GM04504 (cell line): ENCODE results near the gene RANBP10.
"Not testable (repeated sequence)": the region's sequence is repeated elsewhere in the genome, so short reads cannot be mapped to it uniquely, and the experiment has no call there.

Experiments used
- DNase-seq: peaks from one replicate; pipeline ENCODE4 v3.0.0-alpha.2; 2012; ENCODE audit warnings: low read depth

RANBP10 gene

DNA sequence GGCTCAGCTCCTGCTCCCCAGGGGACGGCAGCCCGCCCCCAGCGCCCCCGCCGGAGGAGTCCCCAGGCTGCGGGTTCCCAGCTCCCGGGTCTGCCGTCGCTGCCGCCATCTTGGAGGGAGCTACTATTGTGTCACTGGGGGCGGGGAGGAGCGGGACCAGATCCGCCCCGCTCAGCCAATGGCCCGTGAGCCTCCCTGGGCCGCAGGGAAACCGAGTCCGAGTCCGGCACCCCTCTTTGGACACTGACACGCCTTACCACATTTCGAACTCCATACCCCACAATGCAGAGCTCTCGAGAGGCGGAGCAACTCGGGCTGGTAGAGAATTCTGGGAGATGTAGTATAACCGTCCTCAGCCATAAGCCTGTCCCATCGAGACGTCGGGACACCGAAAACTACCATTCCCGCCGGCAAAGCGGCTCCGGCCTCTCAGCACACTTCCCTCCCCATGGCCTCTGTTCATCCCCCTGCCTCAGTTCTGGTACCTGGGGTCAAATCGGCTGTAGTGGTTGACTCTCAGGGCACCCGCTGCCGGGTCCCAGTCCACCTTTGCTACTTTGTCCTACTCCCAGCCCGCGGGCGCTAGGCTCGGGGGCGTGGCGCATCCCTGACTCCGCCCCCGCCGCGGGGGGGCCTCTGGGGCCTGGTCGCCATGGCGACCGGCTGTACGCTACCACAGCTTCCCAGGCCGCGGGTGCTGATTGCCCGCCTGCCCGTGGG lies at the start of gene RANBP10, which contains the start of gene TSNAXIP1:
Gene RANBP10, minus strand, starts transcription at position 133 of the 720 bp plus-strand sequence. Its CDS starts 24 bp downstream, at position 109.
Gene TSNAXIP1, plus strand, starts transcription at position 462 of the 720 bp plus-strand sequence. CDS start 261 bp downstream, outside the sequence.
- DNase-seq: peak; percentile 99

- DNase-seq: no peak
Observed at GRCh38 chr16:67855789-67856188, 49.4 kb upstream of the RANBP10 start.

DNA sequence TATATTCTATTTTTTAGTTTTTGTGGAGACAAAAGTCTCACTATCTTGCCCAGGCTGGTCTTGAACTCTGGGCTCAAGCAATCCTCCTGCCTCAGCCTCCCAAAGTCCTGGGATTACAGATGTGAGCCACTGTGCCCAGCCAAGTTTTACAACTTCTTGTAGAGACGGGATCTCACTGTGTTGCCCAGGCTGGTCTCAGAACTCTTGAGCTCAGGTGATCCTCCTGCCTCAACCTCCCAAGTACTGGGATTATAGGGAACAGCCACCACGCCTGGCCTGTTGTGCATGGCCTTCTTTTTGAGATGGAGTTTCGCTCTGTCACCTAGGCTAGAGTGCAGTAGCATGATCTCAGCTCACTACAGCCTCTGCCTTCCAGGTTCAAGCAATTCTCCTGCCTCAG lies 47.3 kb upstream of the RANBP10 start:
- no peak for DNase-seq

DNA sequence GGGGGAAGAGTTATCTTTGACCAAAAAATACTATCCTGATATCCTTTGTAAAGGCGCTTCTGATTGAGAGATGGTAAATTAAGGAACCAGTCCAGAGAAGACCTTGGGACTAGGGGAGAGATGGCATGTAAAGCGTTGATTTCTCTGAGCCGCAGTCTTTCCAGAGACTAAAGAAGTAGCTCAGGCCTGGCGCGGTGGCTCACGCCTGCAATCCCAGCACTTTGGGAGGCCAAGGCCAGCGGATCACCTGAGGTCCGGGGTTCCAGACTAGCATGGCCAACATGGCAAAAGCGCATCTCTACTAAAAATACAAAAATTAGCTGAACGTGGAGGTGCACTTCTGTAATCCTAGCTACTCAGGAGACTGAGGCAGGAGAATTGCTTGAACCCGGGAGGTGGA lies 41.8 kb upstream of the RANBP10 start:
- no peak for DNase-seq

DNA sequence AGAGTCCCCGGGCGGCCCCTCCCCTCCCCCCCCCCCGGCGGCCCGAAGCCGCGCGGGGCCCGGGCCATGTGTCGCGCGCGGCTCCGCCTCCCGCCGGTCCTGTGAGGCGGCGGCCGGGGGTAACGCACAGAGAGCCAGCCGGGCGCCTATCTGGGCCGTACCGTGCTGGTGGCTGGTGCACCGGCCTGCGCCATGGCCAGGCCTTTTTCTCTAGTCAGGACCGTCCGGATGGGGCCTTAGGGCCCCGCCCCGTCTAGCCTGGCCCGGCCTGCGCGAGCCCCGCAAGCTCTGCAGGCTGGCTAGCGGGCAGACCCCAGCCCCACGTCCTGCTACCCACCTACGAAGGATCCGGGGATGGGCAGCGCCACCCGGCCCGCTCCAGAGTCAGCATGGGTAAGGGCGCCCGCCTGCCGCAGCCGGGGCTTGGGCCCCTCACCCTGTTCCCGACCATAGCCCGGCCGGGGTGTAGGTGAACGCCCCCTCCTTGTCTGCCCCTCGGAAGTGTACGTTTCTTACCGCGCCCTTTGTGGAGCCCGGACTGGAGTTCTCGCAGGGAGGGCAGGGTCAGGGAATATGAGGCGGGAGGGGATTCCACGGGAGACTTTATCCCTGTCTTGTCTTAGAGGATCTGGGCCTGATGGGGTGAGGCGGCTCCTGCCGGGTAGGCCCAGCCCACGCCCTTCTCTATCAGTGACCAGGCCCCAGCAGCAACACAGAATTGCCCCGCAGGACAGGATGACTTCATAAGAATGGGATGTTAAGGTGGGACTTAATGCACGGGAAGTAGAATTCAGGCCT lies 40.9 kb upstream of the RANBP10 start, which contains the start of gene CENPT:
Gene CENPT, minus strand, starts transcription at position 630 of the 798 bp plus-strand sequence. CDS start 13,834 bp downstream, outside the sequence.
- DNase-seq: no peak

GRCh38 chr16:67846320-67847063 lies 40.1 kb upstream of the RANBP10 start, which contains the start of gene NUTF2:
Gene NUTF2 (plus strand): TSS chr16:67846933. CDS start chr16:67865131, 18,198 bp downstream.
- peak; percentile 87 for DNase-seq

DNA sequence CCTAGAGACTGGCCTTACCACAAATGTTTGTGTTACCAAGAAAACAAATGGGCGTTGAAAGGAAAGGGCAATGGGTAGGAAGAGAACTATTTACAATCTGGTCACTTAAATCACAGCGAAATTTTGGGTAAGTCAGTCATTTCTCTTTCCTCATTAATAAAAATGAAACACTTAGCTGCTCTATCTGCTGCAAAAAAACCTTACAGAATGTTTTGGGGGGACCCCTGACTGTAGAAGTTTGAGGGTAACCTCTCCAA lies 39.6 kb upstream of the RANBP10 start:
- DNase-seq: no peak

GRCh38 chr16:67845291-67846062 lies 39.1 kb upstream of the RANBP10 start:
- no peak for DNase-seq

DNA sequence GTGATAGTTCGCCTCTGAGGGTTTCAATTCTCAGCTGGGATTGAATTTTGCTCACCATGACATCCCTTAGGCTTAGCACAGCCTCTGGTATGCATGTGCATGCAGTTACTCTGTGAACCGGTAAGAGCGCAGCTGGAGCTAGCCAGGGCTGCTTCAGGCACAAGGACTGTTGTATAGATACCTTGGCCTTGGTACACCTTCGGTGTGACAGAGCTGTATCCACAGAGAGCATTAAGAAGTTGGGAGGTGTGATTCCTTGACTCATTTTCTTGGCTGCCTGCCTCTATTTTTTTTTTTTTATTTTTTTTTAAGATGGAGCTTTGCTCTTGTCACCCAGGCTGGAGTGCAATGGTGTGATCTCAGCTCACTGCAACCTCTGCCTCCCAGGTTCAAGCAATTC lies 38.1 kb upstream of the RANBP10 start:
- DNase-seq: no peak

DNA sequence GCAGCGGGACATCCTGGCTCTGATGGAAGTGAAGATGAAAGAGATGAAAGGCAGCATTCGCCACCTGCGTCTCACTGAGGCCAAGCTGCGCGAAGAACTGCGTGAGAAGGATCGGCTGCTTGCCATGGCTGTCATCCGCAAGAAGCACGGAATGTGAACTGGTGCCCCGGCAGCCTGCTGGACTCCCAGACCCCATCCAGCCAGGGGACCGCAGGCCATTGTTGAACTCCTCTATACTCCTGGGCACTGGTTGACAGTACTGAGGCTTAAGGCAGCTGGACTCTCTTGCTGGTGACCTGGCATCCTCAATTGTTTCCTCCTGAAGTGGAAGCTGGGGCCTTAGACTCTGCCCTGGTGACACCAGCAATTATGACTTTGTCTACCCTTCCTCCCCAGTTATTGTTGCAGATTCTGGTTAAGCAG lies 37.0 kb upstream of the RANBP10 start:
- DNase-seq: no peak

DNA sequence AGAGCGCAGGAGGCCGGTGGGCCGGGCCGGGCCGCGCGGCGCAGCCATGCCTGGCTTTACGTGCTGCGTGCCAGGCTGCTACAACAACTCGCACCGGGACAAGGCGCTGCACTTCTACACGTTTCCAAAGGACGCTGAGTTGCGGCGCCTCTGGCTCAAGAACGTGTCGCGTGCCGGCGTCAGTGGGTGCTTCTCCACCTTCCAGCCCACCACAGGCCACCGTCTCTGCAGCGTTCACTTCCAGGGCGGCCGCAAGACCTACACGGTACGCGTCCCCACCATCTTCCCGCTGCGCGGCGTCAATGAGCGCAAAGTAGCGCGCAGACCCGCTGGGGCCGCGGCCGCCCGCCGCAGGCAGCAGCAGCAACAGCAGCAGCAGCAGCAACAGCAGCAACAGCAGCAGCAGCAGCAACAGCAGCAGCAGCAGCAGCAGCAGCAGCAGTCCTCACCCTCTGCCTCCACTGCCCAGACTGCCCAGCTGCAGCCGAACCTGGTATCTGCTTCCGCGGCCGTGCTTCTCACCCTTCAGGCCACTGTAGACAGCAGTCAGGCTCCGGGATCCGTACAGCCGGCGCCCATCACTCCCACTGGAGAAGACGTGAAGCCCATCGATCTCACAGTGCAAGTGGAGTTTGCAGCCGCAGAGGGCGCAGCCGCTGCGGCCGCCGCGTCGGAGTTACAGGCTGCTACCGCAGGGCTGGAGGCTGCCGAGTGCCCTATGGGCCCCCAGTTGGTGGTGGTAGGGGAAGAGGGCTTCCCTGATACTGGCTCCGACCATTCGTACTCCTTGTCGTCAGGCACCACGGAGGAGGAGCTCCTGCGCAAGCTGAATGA lies 36.4 kb upstream of the RANBP10 start:
- no peak for DNase-seq

GRCh38 chr16:67841816-67842508 lies 35.6 kb upstream of the RANBP10 start, which contains the start of gene THAP11:
Gene THAP11 (plus strand): TSS chr16:67842320. CDS start chr16:67842555, 235 bp downstream.
- peak; percentile 87 for DNase-seq

DNA sequence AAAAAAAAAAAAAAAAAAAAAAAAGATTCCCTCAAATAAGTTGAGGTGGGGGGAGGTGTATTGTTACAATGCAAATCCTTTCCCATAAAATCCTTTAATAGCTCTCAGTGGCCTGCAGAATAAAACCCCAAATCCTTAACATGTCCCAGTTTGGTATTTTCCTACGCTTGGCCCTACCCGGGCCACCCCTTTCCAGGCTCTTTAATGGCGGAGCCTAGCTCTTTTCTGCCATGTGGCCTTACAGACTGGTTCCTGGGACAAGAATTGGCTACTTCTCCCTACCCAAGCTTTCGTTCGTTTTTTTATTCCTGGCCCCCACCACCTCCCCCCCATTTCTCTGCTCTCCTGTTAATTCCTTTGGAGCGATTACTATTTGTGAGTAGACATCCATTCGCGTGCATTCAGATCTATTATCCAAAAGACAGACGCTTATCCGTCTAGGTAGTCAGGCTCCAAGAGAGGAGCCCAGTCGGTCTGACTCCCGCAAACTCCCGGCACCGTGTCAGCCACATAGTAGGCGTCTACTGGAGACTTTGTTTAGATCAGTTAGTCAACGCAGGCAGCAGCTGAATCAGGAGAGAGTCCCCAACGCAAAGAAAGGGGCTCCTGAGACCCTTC lies 34.9 kb upstream of the RANBP10 start:
- DNase-seq: no peak

DNA sequence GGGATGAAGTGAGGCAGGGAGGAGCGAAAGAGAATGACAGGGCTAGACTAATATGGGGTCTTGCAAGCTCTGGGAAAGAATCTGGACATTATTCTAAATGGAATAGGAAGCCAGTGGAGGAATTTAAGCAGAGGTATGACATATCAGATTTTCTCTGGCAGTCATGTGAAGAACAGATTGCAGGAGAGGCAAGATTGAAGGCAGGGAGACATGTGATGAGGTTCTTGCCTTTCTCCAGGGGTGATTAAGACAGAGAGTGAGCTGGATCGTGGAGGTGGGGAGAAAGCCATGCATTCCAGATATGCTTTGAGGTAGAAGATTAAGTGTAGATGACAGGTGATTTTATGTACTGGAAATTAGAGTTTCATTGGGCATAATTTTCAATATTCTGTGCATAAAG lies 31.5 kb upstream of the RANBP10 start:
- no peak for DNase-seq

DNA sequence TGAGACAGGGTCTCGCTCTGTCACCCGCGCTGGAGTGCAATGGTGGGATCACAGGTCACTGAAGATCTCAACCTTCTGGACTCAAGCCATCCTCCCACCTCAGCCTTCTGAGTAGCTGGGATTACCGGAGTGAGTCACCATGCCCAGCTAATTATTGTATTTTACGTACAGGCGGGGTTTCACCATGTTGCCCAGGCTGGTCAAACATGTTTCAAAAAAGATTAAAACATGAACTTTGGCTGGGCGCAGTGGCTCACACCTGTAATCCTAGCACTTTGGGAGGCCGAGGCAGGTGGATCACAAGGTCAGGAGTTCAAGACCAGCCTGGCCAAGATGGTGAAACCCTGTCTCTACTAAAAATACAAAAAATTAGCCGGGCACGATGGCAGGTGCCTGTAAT lies 30.8 kb upstream of the RANBP10 start:
- DNase-seq: not testable (repeated sequence)

DNA sequence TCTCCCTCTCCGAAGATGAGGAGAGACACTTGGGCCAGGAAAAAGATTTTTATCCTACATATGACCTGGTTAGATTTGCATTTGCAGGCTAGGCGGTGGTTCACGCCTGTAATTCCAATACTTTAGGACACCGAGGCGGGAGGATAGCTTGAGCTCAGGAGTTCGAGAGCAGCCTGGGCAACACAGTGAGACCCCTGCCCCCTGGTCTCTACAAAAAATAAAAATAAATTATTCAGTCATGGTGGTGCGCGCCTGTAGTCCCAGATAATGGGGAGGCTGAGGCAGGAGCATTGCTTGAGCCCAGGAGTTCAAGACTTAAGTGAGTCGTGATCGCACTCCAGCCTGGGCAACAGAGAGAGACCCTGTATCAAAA lies 27.9 kb upstream of the RANBP10 start:
- no peak for DNase-seq

DNA sequence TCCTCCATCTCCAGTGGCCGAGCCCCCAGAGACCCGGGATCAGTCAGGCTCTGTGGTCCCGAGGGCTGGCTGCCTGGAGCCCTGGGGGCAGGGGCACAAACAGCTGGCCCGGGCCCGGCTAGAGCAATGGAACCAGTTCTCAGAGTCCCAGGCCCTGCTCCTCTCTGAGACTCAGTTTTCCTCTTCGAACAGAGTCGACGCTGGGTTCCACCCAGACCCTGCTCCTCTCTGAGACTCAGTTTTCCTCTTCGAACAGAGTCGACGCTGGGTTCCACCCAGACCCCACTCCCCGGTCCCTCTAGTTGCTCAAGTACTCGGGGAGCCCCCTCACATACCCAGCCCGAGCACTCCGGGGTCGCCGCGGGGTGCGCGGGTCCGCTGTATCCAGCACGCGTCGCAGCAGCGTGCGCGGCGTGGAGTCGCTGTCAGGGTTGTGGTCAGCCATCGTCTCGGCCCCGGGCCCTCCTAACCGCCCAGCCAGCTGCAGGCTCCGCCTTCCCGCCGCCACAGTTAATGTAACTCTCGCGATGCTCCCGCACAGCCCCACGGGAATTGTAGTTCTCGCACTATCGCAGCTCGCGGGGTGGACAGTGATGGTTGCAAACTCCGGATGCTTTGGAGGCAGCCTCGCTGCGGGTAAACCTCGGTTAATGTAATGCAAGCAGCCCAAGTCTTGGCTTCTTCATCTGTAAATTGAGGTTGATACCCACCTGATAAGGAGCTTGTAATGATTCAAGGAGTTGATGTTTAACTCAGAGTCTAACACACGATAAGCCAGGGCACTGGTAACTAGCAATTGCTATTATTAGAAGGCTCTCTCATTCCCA lies 27.3 kb upstream of the RANBP10 start:
- DNase-seq: peak; percentile 70

DNA sequence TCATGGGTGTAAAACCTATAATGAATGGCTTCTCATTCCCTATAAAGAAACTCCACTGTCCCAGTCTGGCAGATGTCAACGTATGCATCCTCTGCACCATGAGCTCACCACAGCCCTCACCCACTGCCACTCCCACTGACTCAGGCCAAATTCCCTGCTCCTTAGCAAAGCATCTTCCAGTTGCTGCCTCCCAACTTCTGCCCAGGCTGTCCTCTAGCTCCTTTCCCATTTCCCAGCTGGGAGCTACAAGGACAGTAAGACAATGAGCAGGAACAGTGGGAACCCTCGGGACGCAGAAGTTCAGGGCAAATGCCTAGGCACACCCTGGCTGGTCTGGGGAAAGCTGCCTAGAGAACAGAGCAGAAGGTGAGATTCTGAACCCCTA lies 26.7 kb upstream of the RANBP10 start:
- DNase-seq: no peak

- DNase-seq: no peak
Observed at GRCh38 chr16:67828651-67829050, 22.3 kb upstream of the RANBP10 start.
